Loucy (cell line): ENCODE measurements around the gene STT3B.

Experiments used
- EZH2phosphoT487 ChIP-seq: fragments of 200-600 bp; IDR thresholded peaks from 2 replicates; pipeline ENCODE4 v1.6.1; 2018; ENCODE audit warnings: antibody characterized with exemption, mild to moderate bottlenecking, moderate library complexity, borderline replicate concordance
- TF ChIP-seq, protein P1 (sequence below): fragments of 200-600 bp; sonication (generic); conservative IDR thresholded peaks from 2 replicates; pipeline ENCODE4 v1.5.1; 2014; ENCODE audit warnings: mild to moderate bottlenecking, antibody characterized with exemption, low read length

DNA sequence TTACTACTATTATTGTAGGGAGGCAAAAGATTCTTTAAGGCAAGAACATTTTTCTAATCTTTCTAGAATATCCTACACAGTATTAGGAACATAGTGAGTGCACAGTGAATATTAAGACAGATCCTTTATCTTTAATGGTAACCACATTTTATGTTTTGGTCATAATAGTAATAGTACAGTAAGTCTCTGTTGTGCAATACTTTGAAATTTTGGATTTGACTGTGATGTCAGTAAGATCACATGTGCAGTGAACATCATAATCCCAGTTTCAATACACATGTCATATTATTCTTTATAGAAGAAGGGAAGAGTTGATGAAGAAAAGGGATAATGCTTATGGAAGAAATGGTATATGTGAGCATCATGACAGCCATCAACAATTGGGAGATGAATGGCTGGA is 10.7 kb downstream of the STT3B start:
- TF ChIP-seq, protein P1, sequence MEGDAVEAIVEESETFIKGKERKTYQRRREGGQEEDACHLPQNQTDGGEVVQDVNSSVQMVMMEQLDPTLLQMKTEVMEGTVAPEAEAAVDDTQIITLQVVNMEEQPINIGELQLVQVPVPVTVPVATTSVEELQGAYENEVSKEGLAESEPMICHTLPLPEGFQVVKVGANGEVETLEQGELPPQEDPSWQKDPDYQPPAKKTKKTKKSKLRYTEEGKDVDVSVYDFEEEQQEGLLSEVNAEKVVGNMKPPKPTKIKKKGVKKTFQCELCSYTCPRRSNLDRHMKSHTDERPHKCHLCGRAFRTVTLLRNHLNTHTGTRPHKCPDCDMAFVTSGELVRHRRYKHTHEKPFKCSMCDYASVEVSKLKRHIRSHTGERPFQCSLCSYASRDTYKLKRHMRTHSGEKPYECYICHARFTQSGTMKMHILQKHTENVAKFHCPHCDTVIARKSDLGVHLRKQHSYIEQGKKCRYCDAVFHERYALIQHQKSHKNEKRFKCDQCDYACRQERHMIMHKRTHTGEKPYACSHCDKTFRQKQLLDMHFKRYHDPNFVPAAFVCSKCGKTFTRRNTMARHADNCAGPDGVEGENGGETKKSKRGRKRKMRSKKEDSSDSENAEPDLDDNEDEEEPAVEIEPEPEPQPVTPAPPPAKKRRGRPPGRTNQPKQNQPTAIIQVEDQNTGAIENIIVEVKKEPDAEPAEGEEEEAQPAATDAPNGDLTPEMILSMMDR = no peak
- TF ChIP-seq EZH2phosphoT487 = no peak
